OCI-LY7 (cell line): ENCODE measurements around the gene HAS3. TPM values are rescaled to one million over a fixed set of nuclear protein-coding genes. Genes with fewer than 3 reads are reported as not detected.

Experiments used
- BruUV-seq: library from RNA; stranded (reverse); fragments of 400-500 nt; replicated peaks from 2 replicates; lab custom pipeline; 2021; lab: Mats Ljungman, UMichigan
- CTCF ChIA-PET: fragments of 300-600 bp; sonication (Branson Sonifier 250); formaldehyde crosslinking; loops from one replicate; lab custom pipeline; 2022; ENCODE audit warnings: antibody characterized with exemption; ENCODE audit not compliant: unreplicated experiment; lab: Charles Lee
- POLR2A ChIA-PET: fragments of 300-600 bp; sonication (Branson Sonifier 250); formaldehyde crosslinking; loops from one replicate; lab custom pipeline; 2022; ENCODE audit warnings: antibody characterized with exemption; lab: Charles Lee
- DNase-seq: peaks from one replicate; pipeline ENCODE4 v3.0.0-alpha.2; 2015; ENCODE audit warnings: low spot score
- H2AFZ ChIP-seq: fragments of 200-600 bp; sonication (generic), shearing (Covaris generic); 2 replicates; pipeline ENCODE4 v1.6.1; 2014; ENCODE audit warnings: mild to moderate bottlenecking, antibody characterized with exemption, low read length, moderate library complexity
- H3K27ac ChIP-seq: fragments of 200-600 bp; sonication (generic); 2 replicates; pipeline ENCODE4 v1.5.1; 2014; ENCODE audit warnings: mixed run types, low read depth, mild to moderate bottlenecking, moderate library complexity, low read length, inconsistent platforms; ENCODE audit not compliant: poor library complexity, severe bottlenecking
- H3K36me3 ChIP-seq: fragments of 200-600 bp; sonication (generic); 2 replicates; pipeline ENCODE4 v1.6.1; 2014; ENCODE audit warnings: mild to moderate bottlenecking, antibody characterized with exemption, low read length, moderate library complexity, mixed read lengths; ENCODE audit not compliant: insufficient read depth
- H3K4me1 ChIP-seq: fragments of 200-600 bp; sonication (generic); 2 replicates; pipeline ENCODE4 v1.5.1; 2014; ENCODE audit warnings: mild to moderate bottlenecking, low read length; ENCODE audit not compliant: insufficient read depth, poor library complexity, severe bottlenecking
- H3K4me2 ChIP-seq: fragments of 200-600 bp; sonication (generic); 2 replicates; pipeline ENCODE4 v1.6.1; 2014; ENCODE audit warnings: mild to moderate bottlenecking, low read length
- H3K4me3 ChIP-seq: fragments of 200-600 bp; sonication (generic); 2 replicates; pipeline ENCODE4 v1.5.1; 2014; ENCODE audit warnings: mild to moderate bottlenecking, low read depth, low read length; ENCODE audit not compliant: poor library complexity, severe bottlenecking
- H3K79me2 ChIP-seq: fragments of 200-600 bp; sonication (generic); 2 replicates; pipeline ENCODE4 v1.6.1; 2016; ENCODE audit warnings: low read depth, mild to moderate bottlenecking, low read length, moderate library complexity, mixed read lengths; ENCODE audit not compliant: insufficient read depth
- H3K9me2 ChIP-seq: fragments of 200-600 bp; sonication (generic); 2 replicates; pipeline ENCODE4 v1.6.1; 2016; ENCODE audit warnings: mild to moderate bottlenecking, low read length, mixed read lengths; ENCODE audit not compliant: insufficient read depth
- H3K9me3 ChIP-seq: fragments of 200-600 bp; sonication (generic); 2 replicates; pipeline ENCODE4 v1.6.1; 2014; ENCODE audit warnings: mild to moderate bottlenecking, mixed run types, low read length, mixed read lengths
- H4K20me1 ChIP-seq: fragments of 200-600 bp; sonication (generic); 2 replicates; pipeline ENCODE4 v1.6.1; 2014; ENCODE audit warnings: mild to moderate bottlenecking, antibody characterized with exemption, low read length, moderate library complexity, mixed read lengths; ENCODE audit not compliant: insufficient read depth
- CTCF ChIP-seq: fragments of 200-600 bp; sonication (generic); conservative IDR thresholded peaks from 2 replicates; pipeline ENCODE4 v1.5.1; 2014; ENCODE audit warnings: mild to moderate bottlenecking, antibody characterized with exemption, low read length, moderate library complexity, mixed read lengths
- EZH2phosphoT487 ChIP-seq: fragments of 200-600 bp; sonication (generic); IDR thresholded peaks from 2 replicates; pipeline ENCODE4 v1.6.1; 2018; ENCODE audit warnings: low read depth, borderline replicate concordance, mild to moderate bottlenecking, mixed run types, antibody characterized with exemption, low read length, moderate library complexity, mixed read lengths
- intact Hi-C: fragments of 100-400 bp; cut with micrococcal nuclease; formaldehyde crosslinking; loops from one replicate; pipeline ENCODE4 v1.10.0; 2022; ENCODE audit not compliant: unreplicated experiment
- total RNA-seq, 2 experiments: library from RNA; depleted of rRNA in 1 of 2; stranded (reverse); fragments of >200 nt in 1 of 2; shearing (Covaris generic) in 1 of 2; gene quantifications; 2 replicates each; pipeline ENCODE4 v1.2.3, GENCODE V29; 2014 to 2022

HAS3 gene
- total RNA-seq, 2 experiments from 2014 or later = 0.09 to 0.29 TPM

- no peaks in the 10 kb centered on the region for H3K9me2 ChIP-seq
- no peak overlapping the region for H2AFZ ChIP-seq
- CTCF ChIA-PET = no interaction called here
- H3K4me3 ChIP-seq = no peak overlapping the region
- H3K36me3 ChIP-seq = no peaks in the 10 kb centered on the region
- DNase-seq = no peak
- H3K9me3 ChIP-seq = no peaks in the 10 kb centered on the region
- H3K27ac ChIP-seq = no peak overlapping the region
- no peak overlapping the region for H3K4me2 ChIP-seq
- intact Hi-C loops = no loop called here
- H3K4me1 ChIP-seq = no peaks in the 10 kb centered on the region
- no TSS peak for BruUV-seq
- no peaks in the 10 kb centered on the region for H4K20me1 ChIP-seq
- no peaks in the 10 kb centered on the region for H3K79me2 ChIP-seq
- POLR2A ChIA-PET = no interaction called here
- TF ChIP-seq CTCF (no peak), EZH2phosphoT487 (no peak)
These were observed 4.2 kb downstream of the HAS3 start for GRCh38 chr16:69109486-69110270.

- no peak overlapping the region for H3K4me2 ChIP-seq
- H3K79me2 ChIP-seq = no peaks in the 10 kb centered on the region
- DNase-seq = no peak
- no peak overlapping the region for H2AFZ ChIP-seq
- H4K20me1 ChIP-seq = no peaks in the 10 kb centered on the region
- intact Hi-C loops = no loop called here
- TF ChIP-seq CTCF = no peak
- no TSS peak for BruUV-seq
- H3K36me3 ChIP-seq = peaks cover 6% of the 10 kb centered on the region; the same call in 1 of the 2 replicates
- H3K4me1 ChIP-seq = no peaks in the 10 kb centered on the region
- ChIA-PET POLR2A (interaction anchor here (0.6 kb wide), 1 partner anchor 254 kb away, joined by 3 read pairs; no protein-coding TSS in a partner anchor), CTCF (no interaction called here)
- no peaks in the 10 kb centered on the region for H3K9me2 ChIP-seq
- H3K27ac ChIP-seq = no peak overlapping the region
- H3K4me3 ChIP-seq = no peak overlapping the region
- no peaks in the 10 kb centered on the region for H3K9me3 ChIP-seq
These were observed 5.0 kb downstream of the HAS3 start for GRCh38 chr16:69110406-69110805.

- no peak for DNase-seq
- Histone ChIP-seq H3K9me2 (no peaks in the 10 kb centered on the region), H3K27ac (no peak overlapping the region), H3K4me1 (no peaks in the 10 kb centered on the region), H3K4me3 (no peak overlapping the region), H3K36me3 (peaks cover 15% of the 10 kb centered on the region; the same call in 1 of the 2 replicates), H2AFZ (no peak overlapping the region), H3K4me2 (no peak overlapping the region), H4K20me1 (no peaks in the 10 kb centered on the region), H3K79me2 (no peaks in the 10 kb centered on the region), H3K9me3 (no peaks in the 10 kb centered on the region)
- CTCF ChIA-PET = interaction anchor here (0.6 kb wide), 1 partner anchor 316 kb away, joined by 3 read pairs; no protein-coding TSS in a partner anchor
- no TSS peak for BruUV-seq
- intact Hi-C loops = no loop called here
- POLR2A ChIA-PET = interaction anchor here (0.6 kb wide), 2 partner anchors 147 to 255 kb away, joined by 3 to 12 read pairs; no protein-coding TSS in a partner anchor
- TF ChIP-seq EZH2phosphoT487 = no peak
- TF ChIP-seq CTCF = no peak
These were observed 5.9 kb downstream of the HAS3 start for GRCh38 chr16:69111216-69111875.
